ENCODE measurements around the gene HYAL3.

DNA sequence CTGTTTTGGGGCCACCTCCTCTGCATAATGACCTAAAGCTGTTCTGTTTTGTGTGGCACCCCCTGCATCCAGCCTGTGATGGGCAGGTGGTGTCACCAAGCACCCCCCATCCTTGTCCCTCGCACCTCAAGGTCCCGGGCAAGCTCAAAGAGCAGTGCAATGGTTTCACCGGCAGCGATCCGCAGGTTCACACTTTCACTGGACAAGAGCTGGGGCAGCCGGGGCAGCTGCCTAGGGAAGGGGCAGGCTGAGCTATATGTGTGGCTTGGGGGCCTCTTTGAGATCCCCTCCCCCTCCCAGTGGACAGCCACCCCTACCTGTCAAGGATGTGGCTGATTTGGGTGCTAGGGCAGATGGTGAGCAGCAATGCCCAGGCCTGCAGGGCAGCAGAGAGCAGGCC is 10.1 kb downstream of the HYAL3 start:
- TF ChIP-seq, protein P1, sequence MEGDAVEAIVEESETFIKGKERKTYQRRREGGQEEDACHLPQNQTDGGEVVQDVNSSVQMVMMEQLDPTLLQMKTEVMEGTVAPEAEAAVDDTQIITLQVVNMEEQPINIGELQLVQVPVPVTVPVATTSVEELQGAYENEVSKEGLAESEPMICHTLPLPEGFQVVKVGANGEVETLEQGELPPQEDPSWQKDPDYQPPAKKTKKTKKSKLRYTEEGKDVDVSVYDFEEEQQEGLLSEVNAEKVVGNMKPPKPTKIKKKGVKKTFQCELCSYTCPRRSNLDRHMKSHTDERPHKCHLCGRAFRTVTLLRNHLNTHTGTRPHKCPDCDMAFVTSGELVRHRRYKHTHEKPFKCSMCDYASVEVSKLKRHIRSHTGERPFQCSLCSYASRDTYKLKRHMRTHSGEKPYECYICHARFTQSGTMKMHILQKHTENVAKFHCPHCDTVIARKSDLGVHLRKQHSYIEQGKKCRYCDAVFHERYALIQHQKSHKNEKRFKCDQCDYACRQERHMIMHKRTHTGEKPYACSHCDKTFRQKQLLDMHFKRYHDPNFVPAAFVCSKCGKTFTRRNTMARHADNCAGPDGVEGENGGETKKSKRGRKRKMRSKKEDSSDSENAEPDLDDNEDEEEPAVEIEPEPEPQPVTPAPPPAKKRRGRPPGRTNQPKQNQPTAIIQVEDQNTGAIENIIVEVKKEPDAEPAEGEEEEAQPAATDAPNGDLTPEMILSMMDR (IDR thresholded peaks at IDR 0.05), result no peak
- no peak for TF ChIP-seq POLR2A (IDR thresholded peaks at IDR 0.05)

All from prostate gland (tissue), 2 donors.